HepG2 (cell line): ENCODE data around the gene RAB40C. TPM values are rescaled to one million over a fixed set of nuclear protein-coding genes. Genes with fewer than 3 reads are reported as not detected.

Experiments used
- AGO2 ChIP-seq: fragments of 200-400 bp; formaldehyde crosslinking; optimal IDR thresholded peaks from 2 replicates; pipeline ENCODE3; 2017; ENCODE audit warnings: mild to moderate bottlenecking, low read depth, low read length, moderate library complexity
- AKAP8 ChIP-seq: sonication (generic); formaldehyde crosslinking; IDR thresholded peaks from 2 replicates; pipeline ENCODE4 v1.5.1; 2020; ENCODE audit warnings: mild to moderate bottlenecking, missing genetic modification reagents
- CEBPB ChIP-seq: IDR thresholded peaks from 2 replicates; pipeline ENCODE4 v1.6.1; 2011; ENCODE audit warnings: low read depth, low read length, improper control_type of control experiment, borderline replicate concordance
- FOSL2 ChIP-seq: sonication (generic); formaldehyde crosslinking; IDR thresholded peaks from 2 replicates; pipeline ENCODE4 v1.4.0; 2020; ENCODE audit warnings: missing genetic modification reagents
- HOXA7 ChIP-seq: sonication (generic); formaldehyde crosslinking; IDR thresholded peaks from 2 replicates; pipeline ENCODE4 v1.8.1; 2022; ENCODE audit warnings: mild to moderate bottlenecking, missing genetic modification reagents, moderate library complexity
- JUN ChIP-seq: sonication (generic); formaldehyde crosslinking; IDR thresholded peaks from 2 replicates; pipeline ENCODE4 v1.4.0; 2020; ENCODE audit warnings: mild to moderate bottlenecking, missing genetic modification reagents
- KDM5B ChIP-seq: sonication (generic); formaldehyde crosslinking; IDR thresholded peaks from 2 replicates; pipeline ENCODE4 v1.4.0; 2020; ENCODE audit warnings: missing genetic modification reagents, mild to moderate bottlenecking, borderline replicate concordance
- RBFOX2 ChIP-seq: fragments of 200-400 bp; formaldehyde crosslinking; IDR thresholded peaks from 2 replicates; pipeline ENCODE4 v1.6.1; 2017; ENCODE audit warnings: low read depth, mild to moderate bottlenecking, low read length
- TBX2 ChIP-seq: sonication (generic); formaldehyde crosslinking; IDR thresholded peaks from 2 replicates; pipeline ENCODE4 v1.5.0; 2020; ENCODE audit warnings: missing genetic modification reagents, mild to moderate bottlenecking, borderline replicate concordance
- ZBTB37 ChIP-seq: sonication (generic); formaldehyde crosslinking; IDR thresholded peaks from 2 replicates; pipeline ENCODE4 v1.4.0; 2020; ENCODE audit warnings: mild to moderate bottlenecking, missing genetic modification reagents
- ZEB1 ChIP-seq: IDR thresholded peaks from 2 replicates; pipeline ENCODE4 v1.6.1; 2012; ENCODE audit warnings: mild to moderate bottlenecking, low read depth, inconsistent platforms; ENCODE audit not compliant: insufficient replicate concordance
- ZNF510 ChIP-seq: sonication (generic); formaldehyde crosslinking; IDR thresholded peaks from 2 replicates; pipeline ENCODE4 v1.4.0; 2020; ENCODE audit warnings: low read depth, mild to moderate bottlenecking, missing genetic modification reagents
- polyA plus RNA-seq, 8 experiments: library from polyadenylated mRNA; depleted of rRNA in 3 of 8; stranded (reverse) in 7 of 8; unstranded in 1 of 8; fragments of >200 nt; fragmentation: Illumina TruSeq in 4 of 8; extraction: Trizol in 4 of 8; gene quantifications; 2 replicates each; pipeline versions ENCODE4 v1.2.1 to v1.2.3, GENCODE V29; 2011 to 2016; ENCODE audit warnings: low read depth in 4 of 8, missing spikeins in 1 of 8, mixed read lengths in 1 of 8; ENCODE audit not compliant: insufficient read depth in 1 of 8
- total RNA-seq, 5 experiments: library from RNA; depleted of rRNA; stranded (reverse); fragments of >200 nt; fragmentation: Illumina TruSeq; extraction: Trizol; gene quantifications; 2 replicates each; pipeline ENCODE4 v1.2.3, GENCODE V29; 2016; ENCODE audit warnings: low read depth in 1 of 5
- TF ChIP-seq, protein P1 (sequence below): sonication (generic); formaldehyde crosslinking; IDR thresholded peaks from 2 replicates; pipeline ENCODE4 v1.8.1; 2023; ENCODE audit warnings: missing genetic modification reagents, inconsistent platforms, borderline replicate concordance
- TF ChIP-seq, protein P2 (sequence below), 2 experiments: fragments of 450-650 bp in 1 of 2; sonication (generic) in 1 of 2; formaldehyde crosslinking; IDR thresholded peaks; 2 replicates each; pipeline versions ENCODE4 v1.5.0 to v1.8.0; 2020 to 2022; ENCODE audit warnings: mild to moderate bottlenecking in 1 of 2, missing genetic modification reagents in 1 of 2

Gene RAB40C
- total and polyA plus RNA-seq, 2 of the 13 experiments (the other 11 are each of a cell fraction or from before 2014, with no cell fraction given) = 7.7 to 11.5 TPM

GRCh38 chr16:646679-647172 is 56.9 kb downstream of the RAB40C start (continued):
- TF ChIP-seq FOSL2 (CRISPR knock-in tag) (no peak), HOXA7 (CRISPR knock-in tag) (peak; percentile 61; the same call in 1 of the 2 replicates), ZNF510 (CRISPR knock-in tag) (no peak), KDM5B (CRISPR knock-in tag) (0 out of 2 replicates have a peak, but pooled peaks have one; percentile 12), RBFOX2 (peak; percentile 29; the same call in 1 of the 2 replicates), JUN (CRISPR knock-in tag) (no peak), ZEB1 (no peak), CEBPB (no peak), AGO2 (peak; percentile 87), ZBTB37 (CRISPR knock-in tag) (no peak), TBX2 (CRISPR knock-in tag) (no peak), AKAP8 (CRISPR knock-in tag) (peak; percentile 65; the same call in 1 of the 2 replicates)
- TF ChIP-seq, protein P1, sequence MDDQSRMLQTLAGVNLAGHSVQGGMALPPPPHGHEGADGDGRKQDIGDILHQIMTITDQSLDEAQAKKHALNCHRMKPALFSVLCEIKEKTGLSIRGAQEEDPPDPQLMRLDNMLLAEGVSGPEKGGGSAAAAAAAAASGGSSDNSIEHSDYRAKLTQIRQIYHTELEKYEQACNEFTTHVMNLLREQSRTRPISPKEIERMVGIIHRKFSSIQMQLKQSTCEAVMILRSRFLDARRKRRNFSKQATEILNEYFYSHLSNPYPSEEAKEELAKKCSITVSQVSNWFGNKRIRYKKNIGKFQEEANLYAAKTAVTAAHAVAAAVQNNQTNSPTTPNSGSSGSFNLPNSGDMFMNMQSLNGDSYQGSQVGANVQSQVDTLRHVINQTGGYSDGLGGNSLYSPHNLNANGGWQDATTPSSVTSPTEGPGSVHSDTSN (CRISPR knock-in tag) = no peak
- TF ChIP-seq, protein P2, sequence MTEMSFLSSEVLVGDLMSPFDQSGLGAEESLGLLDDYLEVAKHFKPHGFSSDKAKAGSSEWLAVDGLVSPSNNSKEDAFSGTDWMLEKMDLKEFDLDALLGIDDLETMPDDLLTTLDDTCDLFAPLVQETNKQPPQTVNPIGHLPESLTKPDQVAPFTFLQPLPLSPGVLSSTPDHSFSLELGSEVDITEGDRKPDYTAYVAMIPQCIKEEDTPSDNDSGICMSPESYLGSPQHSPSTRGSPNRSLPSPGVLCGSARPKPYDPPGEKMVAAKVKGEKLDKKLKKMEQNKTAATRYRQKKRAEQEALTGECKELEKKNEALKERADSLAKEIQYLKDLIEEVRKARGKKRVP (CRISPR knock-in tag; IDR thresholded peaks at IDR 0.05) = no peak
